ENCODE measurements around the gene DCHS2.

The DCHS2 gene

DNA sequence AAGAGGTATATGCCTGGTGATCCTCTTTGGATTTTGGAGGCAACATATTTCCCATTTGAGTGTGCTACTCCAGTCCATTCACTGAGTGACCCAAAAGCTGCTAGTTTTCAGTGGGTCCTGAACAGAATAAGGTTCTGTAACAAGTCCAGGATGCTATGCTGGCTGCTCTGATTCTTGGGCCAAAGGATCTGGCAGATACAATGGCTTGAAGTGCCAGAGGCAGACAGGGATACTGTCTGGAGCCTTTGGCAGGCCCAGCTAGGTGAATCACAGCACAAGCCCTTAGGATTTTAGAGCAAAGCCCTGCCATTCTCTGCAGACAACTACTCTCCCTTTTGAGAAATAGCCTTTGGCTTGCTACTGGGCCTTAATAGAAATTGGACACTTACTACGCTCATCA is 40.6 kb downstream of the DCHS2 start:
- no peak for DNase-seq (ENCODE audit: low spot score)

DNA sequence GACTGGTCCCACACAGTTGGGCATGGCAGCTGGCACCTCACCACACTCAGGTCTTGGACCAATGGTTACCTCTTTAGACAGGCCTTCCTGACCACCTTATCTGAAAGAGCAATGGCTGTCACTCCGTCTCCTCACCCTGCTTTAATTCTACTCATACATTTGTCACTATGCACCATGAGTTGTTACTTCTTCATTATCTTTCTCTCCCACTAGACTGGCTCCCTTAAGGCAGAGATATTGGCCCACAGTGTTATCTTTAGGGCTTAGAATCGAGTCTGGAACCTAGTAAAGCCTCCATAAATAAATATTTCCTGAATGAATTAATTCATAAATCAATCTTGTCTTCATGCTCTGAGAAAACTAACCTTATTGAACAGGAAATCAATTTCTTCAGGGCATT is 46.6 kb downstream of the DCHS2 start:
- DNase-seq (ENCODE audit: low spot score), result no peak

DNA sequence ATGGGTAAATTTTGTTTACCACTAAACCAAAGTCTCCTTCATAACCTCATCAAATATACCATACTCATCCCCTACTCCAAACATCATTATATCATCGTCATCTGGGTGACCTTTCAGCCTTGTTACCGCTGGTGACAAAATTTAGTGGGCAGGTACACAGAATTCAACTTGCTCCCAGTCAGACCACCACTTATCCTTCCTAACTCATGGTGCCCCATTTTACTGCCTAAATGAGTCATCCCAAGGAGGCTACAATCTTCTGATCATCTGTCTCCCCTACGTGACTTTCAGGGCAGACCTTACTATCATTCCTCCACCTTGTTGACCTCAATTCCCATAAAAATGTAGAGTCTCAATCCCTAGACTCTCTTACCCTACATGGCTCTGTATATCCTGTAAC is 49.6 kb downstream of the DCHS2 start:
- no peak for DNase-seq (ENCODE audit: low spot score)

DNA sequence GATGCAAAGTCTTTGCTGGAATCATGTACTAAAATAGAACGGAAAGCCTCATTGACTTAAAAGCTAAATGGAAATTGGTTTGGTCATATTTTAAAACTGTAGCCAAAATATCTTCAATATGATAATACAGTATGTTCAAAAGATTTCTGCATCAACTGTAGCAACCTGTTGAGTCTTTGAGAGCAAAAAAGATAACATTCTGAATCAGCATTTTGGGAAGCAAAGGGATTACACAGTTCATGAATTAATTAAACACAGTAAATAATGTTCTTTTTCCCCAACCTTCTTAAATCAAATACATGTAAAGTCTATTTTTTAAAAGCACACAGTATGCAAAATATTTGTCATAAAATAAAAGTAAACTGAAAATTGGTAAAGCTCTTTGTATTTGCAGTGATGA is 50.5 kb downstream of the DCHS2 start:
- no peak for DNase-seq (ENCODE audit: low spot score)

DNA sequence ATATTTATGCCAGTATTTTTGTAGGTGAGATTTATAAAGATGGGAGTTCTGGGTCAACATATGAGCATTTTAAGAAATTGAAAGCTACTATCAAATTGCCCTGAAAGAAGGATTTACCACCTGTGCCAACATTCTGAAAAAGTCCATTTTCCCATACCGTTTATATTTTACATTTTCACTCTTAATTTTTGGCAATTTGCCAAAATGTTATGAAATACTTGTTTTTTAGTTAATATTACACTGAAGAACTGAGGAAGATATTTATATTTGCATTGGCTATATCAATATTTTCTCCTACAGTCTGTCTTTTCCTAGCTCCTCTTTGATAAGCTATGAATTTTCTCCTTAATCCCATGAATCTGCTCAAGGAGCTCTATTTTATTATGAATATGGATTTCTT is 52.4 kb downstream of the DCHS2 start:
- DNase-seq (ENCODE audit: low spot score), result no peak

DNA sequence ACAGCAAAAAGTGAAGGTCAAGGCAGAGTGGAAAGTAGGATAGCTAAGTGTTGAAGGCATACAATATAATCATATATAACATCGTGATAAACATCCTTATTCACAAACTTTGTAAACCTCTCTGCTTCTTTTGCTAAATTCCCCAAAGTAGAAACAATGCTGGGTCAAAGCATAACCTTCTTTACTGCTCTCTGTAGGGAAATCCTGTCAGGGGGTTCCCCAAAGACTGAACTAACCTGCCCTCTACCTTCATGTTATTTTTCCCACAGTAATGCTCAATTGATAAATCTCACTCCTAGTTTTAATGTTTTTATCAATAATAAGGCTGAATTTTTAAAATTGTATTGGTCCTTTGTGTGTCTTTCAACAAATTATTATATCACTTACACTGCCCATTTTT is 55.7 kb downstream of the DCHS2 start:
- DNase-seq (ENCODE audit: low spot score), result no peak

DNA sequence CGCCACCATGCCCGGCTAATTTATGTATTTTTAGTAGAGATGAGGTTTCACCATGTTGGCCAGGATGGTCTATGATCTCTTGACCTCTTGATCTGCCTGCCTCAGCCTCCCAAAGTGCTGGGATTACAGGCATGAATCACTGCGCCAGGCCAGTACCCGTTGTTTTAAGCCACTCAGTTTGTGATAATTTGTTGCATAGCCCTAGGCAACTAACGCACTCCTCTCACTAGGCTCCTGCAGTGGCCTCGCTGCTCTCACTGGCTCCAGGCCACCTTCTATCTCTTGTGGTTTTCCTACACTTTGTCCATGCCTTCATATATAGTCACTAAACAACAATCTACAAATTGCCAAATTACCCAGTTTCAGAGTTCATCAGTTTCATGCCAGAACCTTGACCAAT is 58.1 kb downstream of the DCHS2 start:
- no peak for DNase-seq (ENCODE audit: low spot score)

DNA sequence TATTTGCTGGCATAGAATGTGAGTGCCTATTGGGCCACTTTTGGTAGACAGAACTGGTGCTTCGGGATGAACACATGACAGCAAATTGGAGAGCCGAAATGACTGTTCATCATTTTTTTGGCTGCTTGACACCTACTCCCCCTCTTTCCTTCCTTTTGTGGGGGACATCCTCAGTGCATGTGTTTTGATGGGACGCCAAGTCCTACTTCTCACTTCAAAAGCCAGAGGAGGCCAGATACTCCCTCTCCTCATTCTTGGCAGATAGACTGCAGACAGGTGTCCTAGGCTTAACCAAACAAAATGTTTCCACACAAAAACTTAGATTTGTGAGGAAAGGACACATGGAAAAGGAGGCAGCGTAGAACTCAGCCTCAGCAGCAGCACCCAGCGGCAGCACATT is 62.4 kb downstream of the DCHS2 start:
- no peak for DNase-seq (ENCODE audit: low spot score)

DNA sequence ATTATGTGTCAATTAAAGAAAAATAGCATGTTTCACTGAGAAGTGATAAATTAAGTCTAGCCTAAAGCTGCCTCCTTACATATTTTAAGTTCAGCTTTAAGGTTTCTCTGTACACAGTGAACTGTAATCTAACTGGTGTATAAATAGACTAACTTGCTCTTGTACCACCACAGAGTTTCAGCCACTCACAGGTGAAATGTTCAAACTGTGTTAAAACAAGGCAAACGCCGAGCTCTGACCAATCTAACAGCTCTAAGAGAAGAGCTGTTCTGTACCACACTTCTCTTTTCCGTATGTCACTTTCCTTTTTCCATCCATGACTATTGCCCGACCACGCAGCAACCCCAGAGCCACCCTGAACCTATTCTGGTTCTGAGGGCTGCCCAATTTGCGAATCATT is 64.5 kb downstream of the DCHS2 start:
- no peak for DNase-seq (ENCODE audit: low spot score)

DNA sequence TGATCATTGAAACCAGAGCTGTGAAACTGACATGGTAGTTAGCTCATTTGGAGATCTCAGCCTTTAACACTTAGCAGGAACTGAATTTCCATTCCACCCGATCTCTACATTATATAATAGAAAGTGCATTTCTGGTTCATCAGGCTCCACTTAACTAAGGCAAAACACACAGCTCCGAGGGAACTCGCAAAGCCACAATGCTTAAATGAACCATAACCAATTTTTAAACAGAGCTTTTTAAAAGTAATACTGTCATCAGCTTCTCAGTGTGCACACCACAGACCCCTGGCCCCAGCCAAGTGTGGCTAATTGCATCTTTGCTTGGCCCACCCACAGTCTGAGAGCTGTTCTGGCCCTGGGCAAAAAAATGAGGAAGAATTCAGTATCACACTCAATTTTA is 66.1 kb downstream of the DCHS2 start:
- no peak for DNase-seq (ENCODE audit: low spot score)

DNA sequence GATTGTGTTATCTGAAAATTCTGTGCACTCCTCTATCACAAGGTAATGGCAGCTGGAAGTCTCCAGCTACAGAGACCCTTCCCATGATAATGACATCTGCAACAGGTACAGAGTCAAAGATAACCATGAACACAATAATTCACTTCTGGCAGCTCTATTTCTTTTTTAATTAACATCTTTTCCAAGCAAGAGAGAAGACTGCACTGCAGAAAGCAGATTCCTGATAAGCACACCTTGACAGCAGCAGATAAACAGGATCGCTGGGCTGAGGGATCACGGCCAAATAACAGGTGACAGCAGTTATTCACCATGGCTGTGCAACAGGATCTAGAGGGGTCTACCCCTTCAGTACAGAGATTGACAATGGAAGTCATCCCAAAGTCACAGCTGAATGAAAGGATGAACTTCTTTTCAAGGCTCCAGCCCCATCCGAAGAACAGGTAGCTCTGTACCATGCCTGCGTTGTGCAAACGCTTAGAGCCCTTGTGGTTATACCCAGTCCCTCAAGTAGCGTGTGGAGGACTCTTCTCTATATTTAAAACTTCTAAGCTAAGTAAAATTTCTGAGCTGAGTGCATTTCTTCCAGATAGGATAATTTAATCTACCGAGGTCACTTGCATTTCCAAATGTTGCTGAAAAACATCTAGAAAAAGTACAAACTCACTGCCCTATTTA is 66.7 kb downstream of the DCHS2 start:
- no peak for DNase-seq (ENCODE audit: low spot score)

DNA sequence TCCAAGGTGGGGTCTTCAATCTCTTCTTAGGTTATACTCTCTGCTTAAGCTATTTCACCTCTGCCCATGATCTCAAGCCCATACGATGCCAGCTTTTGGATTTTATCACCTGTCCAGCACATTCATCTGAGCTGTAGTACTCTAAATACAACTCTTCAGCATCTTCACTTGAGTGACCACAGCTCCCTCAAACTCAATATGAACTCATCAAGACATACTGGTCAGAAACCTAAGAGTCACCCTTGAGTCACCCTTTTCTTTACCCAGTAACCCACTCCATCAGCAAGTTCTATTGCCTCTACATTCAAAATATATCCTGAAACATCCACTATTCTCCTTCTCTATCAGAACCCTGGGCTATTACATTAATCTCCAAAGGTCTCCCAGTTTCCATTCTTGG is 69.4 kb downstream of the DCHS2 start:
- no peak for DNase-seq (ENCODE audit: low spot score)

DNA sequence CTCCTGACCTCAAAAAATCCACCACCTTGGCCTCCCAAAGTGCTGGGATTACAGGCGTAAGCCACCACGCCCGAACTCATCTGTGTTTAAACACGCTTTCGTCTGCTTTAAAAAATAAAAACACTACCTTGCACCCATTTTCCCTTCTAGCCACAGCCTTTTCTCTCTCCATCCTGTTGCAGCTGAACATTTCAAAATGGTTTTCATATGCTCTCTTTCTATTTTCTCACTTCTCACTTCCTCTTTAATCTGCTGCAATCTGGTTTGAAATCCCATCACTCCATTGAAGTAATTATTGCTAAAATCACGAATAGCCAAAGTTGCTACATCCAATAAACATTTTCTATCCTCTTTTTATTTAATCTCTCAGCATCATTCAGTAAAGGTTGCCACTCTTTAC is 70.0 kb downstream of the DCHS2 start:
- DNase-seq (ENCODE audit: low spot score), result no peak

DNA sequence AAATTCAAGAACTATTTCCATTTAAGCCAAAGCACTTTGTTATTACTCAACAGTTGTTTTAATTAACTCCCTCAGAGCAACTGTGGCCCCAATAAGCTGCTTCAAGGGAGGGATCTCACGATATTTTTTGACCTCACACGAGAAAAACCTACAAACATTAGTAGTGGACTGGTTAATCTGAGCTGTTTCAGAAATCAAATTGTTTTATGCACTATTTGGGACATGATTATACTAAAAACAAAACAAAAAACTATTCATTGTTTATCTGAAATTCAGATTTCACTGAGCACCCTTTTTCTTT is 74.3 kb downstream of the DCHS2 start:
- DNase-seq (ENCODE audit: low spot score), result no peak

DNA sequence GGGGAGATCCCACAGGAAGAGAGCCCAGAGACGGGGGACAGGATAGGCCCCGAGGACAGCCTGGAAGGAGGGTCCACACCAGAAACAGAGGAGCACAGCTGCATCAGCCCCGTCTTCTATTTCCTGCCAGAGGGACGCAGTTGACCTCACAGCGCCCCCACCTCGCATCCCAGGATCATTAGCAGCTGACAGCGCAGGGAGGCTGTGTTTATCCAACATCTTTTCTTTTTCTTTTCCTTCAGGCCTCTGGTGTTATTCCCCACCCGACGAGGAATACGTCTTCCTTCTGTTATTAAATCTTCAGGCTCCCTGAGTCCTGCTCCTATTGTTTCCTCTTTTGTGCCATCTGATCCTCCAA is 75.4 kb downstream of the DCHS2 start:
- DNase-seq (ENCODE audit: low spot score), result no peak

DNA sequence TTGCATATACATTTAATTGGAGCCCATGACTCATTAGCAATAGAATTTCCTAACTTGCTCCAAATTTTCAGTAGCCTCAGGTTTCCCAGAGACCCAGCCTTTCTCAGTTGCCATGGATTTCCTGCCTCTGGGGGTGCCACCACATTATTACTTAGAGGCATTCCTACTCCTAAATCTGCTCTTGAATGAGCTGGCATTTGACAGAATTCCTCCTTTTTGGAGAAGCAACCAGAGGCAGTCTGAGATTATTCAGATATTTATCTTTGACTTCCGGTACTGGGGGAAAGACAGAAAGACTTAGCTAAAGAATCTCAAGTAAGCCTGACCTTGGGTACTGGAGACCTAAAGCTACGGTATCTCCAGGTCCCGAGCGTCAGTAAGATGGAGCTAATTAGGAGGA is 76.3 kb downstream of the DCHS2 start:
- no peak for DNase-seq (ENCODE audit: low spot score)

DNA sequence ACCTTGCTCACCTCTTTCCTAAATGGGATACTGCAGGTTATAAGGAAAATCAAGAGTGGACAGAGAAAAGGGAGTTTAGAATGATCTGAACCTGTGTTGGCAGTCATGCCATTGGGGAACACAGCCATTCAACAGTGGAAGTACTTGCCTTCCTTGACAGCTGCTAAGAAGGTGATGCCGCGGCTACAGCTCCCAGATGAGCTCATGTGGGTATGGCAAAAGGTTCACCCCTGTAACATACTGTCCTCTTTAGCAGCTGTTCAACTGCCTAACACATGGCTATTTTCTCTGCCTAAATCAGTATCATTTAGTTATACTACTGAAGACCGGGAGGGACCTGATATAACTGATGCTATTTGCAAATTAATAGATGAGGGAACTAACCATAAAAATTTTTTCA is 76.8 kb downstream of the DCHS2 start:
- DNase-seq (ENCODE audit: low spot score), result no peak

DNA sequence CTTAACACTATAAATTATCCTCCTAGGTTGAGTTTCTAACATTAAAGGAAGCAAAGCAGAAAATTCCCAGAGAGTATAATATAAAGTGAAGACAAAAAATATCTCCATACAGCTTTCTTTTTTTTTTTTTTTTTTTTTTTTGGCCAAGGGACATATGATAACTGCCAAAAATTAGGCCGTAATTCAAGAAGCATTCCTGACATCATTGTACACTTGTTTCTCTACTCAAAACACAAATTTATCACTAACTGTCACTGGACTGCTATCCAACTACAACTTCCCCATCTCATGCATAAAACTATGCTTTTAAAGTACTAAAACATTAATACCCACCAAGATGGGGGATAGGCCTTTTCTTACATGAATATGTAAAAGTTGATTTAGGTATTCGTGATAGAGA is 77.2 kb downstream of the DCHS2 start:
- DNase-seq (ENCODE audit: low spot score), result no peak

DNA sequence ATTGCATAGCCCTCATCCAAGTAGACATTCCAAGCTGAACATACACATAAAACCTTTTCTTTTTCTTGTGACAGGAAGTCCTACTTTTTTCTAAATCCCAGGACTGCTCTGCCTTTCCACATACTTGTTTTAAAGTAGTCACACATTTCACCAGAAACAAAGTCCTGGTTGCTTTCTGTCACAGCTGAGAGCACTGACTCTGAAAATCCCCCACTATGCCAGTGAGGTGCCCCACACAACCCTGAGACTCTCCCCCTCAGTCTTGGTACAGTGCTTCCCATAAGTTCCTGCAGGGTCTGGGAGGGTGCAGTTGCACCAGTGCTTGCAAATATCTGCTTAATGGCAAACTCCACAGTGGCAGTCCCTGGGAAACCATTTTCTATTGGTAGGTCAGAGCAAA is 84.2 kb downstream of the DCHS2 start:
- no peak for DNase-seq (ENCODE audit: low spot score)

DNA sequence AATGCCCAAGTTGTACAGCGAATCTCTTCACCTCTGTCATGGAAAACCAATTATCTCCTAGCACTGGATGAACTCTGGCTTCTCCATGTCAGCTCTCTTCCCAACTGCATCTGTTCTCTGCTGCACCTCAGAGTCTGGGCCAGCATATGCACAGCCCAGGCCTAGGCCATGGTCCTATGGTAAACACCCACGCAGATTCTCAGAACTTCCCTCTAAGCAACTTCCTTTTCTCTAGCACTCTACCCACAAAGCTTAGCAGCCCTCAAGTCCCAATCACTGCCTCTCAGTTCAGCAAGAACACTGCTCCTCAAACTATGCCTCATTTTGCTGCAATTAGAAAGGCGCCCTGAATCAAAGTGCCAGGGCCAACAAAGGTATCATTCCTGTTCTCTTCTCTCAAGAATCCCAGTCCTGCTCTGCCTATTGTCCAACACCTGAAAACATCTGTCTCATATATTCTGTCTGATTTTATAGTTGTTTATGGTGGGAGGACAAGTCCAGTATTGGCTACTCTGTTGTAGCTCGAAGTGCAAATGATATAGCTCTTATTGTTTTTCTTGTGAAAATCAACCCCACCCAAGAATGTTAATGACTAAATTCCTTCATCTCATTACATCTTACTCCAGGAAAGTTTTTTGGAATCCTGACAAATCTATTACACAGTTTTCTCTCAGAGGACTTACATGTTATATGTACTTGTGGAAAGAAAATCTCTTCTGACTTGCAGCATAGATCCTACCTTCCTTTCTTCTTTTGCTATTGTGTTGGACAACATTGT is 85.4 kb downstream of the DCHS2 start:
- DNase-seq (ENCODE audit: low spot score), result no peak

DNA sequence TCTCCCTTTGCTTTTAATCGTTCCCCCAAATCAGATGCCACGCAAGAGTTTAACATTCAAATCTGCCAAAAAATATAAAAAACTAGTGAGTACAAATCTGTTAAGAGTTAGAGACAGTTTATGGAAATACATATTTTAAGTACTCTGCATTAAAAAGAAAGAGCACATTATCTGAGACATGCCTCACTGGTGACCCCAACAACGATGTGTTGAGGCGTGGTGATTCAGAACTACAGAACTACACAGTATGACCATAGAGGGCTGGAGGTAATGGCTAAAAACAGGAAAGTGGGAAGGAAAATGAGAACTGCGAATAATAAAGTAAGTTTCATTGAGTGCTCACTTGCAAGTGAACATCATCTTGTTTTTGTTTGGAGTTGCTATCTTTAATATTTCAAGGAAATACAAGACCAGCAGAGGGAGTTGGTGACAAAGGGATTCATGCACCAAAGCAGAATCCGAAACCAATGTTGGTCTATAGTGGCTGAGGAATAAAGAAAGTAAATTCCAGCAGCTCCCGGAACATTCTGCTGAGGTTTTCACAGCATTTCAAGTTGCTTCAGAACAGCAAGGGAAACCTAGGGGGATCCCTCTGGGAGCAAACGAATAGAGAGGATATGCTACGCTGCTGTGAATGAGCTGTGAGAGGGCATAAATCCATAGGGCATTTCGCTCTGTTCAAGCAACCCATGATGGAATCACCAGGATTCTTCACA is 92.2 kb downstream of the DCHS2 start:
- DNase-seq (ENCODE audit: low spot score), result no peak

DNA sequence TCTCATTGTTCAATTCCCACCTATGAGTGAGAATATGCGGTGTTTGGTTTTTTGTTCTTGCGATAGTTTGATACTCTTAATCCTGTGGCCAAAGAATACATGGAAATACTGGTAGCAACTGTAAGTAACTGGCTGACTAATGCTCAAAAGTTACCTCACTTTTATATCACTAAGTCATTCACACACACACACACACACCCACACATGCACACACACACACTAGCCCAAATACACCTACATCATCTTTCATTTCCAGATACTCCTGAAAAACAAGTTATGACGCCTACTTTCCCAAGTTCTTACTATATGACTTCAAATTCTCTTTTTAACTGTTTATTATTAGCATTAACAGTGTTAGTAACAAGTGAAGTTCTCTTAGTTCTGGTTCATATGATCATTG is 101.3 kb downstream of the DCHS2 start:
- no peak for DNase-seq (ENCODE audit: low spot score)

DNA sequence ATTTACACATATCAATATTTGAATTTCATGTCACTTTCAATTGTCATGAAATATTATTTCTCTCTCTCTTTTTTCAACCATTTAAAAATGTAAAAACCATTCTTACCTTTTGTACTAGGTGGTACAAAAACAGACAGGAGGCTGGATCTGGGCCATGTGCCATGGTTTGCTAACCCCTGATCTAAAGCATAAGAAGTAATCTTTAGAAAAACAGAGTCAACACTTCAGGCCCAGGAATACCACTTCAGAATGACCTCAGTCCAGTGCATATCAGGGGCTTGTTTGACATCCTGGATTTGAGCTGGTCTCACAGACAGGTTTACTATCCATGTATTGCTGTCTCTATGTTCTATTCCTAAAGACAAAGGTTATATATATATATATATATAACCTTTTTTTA is 102.5 kb downstream of the DCHS2 start:
- DNase-seq (ENCODE audit: low spot score), result no peak

DNA sequence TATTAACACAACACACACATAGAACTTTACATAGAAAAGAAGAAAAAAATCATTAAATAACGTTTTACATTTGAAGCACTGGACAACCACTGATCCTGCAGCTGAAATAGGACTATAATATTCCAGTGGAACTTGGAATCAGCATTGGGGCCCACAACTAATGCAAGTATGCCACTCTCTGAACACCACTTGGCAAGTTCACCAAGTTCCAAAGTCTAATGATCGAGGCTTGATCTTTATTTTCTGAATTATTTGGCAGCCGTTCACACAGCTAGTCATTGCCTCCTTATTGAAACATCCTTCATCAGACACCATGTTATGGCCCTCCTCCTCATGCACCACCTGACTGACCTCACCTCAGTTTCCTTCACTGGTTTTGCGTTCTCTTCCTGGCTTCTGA is 107.6 kb downstream of the DCHS2 start:
- no peak for DNase-seq (ENCODE audit: low spot score)

All from CD4-positive, alpha-beta T cell treated with Interleukin-2 at 100 ng/mL for 4 hours (primary cell).